ENCODE measurements around the gene NANOS2. TPM values are rescaled to one million over a fixed set of nuclear protein-coding genes. Genes with fewer than 3 reads are reported as not detected.

NANOS2 gene
- total RNA-seq, 1 donor from 2014 or later: not detected

DNA sequence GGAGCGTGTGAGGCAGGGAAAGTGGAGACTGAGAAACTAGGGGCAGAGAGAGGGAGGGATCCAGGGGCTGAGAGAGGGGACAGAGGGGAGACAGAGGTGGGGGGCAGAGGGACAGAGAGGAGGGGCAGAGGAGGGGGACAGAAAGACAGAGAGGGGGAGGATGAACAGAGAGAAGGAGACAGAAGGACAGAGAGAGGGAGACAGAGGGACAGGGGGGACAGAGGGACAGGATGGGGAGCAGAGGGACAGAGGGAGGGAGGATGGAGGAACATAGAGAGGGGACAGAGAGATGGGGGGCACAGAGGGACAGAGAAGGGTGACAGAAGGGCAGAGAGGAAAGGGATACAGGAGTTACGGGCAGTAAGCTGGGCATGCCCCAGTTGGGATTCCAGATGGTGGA, 14.7 kb upstream of the NANOS2 start:
- no peaks in the 10 kb centered on the region for H3K79me2 ChIP-seq (ENCODE audit: low read depth)
- no peaks in the 10 kb centered on the region for H3K4me1 ChIP-seq
- DNase-seq (ENCODE audit: low spot score): no peak
- Mint-ChIP-seq H3K4me3 (no peak overlapping the region), H3K36me3 (no peaks in the 10 kb centered on the region), H3K4me1 (peaks cover 12% of the 10 kb centered on the region), H3K9me3 (no peaks in the 10 kb centered on the region), H3K27ac (no peak overlapping the region), H3K27me3 (ENCODE audit: insufficient read depth, low read depth) (peaks cover 9% of the 10 kb centered on the region)
- TF ChIP-seq, protein P1, sequence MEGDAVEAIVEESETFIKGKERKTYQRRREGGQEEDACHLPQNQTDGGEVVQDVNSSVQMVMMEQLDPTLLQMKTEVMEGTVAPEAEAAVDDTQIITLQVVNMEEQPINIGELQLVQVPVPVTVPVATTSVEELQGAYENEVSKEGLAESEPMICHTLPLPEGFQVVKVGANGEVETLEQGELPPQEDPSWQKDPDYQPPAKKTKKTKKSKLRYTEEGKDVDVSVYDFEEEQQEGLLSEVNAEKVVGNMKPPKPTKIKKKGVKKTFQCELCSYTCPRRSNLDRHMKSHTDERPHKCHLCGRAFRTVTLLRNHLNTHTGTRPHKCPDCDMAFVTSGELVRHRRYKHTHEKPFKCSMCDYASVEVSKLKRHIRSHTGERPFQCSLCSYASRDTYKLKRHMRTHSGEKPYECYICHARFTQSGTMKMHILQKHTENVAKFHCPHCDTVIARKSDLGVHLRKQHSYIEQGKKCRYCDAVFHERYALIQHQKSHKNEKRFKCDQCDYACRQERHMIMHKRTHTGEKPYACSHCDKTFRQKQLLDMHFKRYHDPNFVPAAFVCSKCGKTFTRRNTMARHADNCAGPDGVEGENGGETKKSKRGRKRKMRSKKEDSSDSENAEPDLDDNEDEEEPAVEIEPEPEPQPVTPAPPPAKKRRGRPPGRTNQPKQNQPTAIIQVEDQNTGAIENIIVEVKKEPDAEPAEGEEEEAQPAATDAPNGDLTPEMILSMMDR (IDR thresholded peaks at IDR 0.05): no peak
- no peak for TF ChIP-seq EZH2phosphoT487 (IDR thresholded peaks at IDR 0.05)
- no peak for TF ChIP-seq EZH2 (IDR thresholded peaks at IDR 0.05)
- H3K4me3 ChIP-seq: no peak overlapping the region
- H3K9ac ChIP-seq: no peak overlapping the region
- peaks cover 5% of the 10 kb centered on the region for H3F3A ChIP-seq (ENCODE audit: low read depth)
- no peaks in the 10 kb centered on the region for H4K20me1 ChIP-seq (ENCODE audit: low read depth)
- H3K36me3 ChIP-seq: no peaks in the 10 kb centered on the region
- peaks cover 31% of the 10 kb centered on the region for H3K27me3 ChIP-seq
- no peak overlapping the region for H2AFZ ChIP-seq (replicated peaks)
- H3K27ac ChIP-seq: no peak overlapping the region
- no peak overlapping the region for H3K4me2 ChIP-seq
- no peaks in the 10 kb centered on the region for H3K9me3 ChIP-seq (ENCODE audit: low read depth)

- Mint-ChIP-seq H3K36me3 (no peaks in the 10 kb centered on the region), H3K4me1 (peaks cover 12% of the 10 kb centered on the region), H3K4me3 (peak overlapping the region; percentile 33), H3K27ac (peak overlapping the region; percentile 5), H3K27me3 (ENCODE audit: insufficient read depth, low read depth) (peaks cover 7% of the 10 kb centered on the region), H3K9me3 (no peaks in the 10 kb centered on the region)
- peak; percentile 98 for DNase-seq (ENCODE audit: low spot score)
- Histone ChIP-seq H3K27ac (no peak overlapping the region), H3K4me1 (no peaks in the 10 kb centered on the region), H3F3A (ENCODE audit: low read depth) (peaks cover 5% of the 10 kb centered on the region), H3K4me3 (peak overlapping the region; percentile 13), H3K9me3 (ENCODE audit: low read depth) (no peaks in the 10 kb centered on the region), H3K27me3 (peaks cover 31% of the 10 kb centered on the region), H3K36me3 (no peaks in the 10 kb centered on the region), H4K20me1 (ENCODE audit: low read depth) (no peaks in the 10 kb centered on the region), H3K4me2 (peak overlapping the region; percentile 55), H3K9ac (no peak overlapping the region), H2AFZ (replicated peaks) (peak overlapping the region; percentile 81), H3K79me2 (ENCODE audit: low read depth) (no peaks in the 10 kb centered on the region)
- no peak for TF ChIP-seq EZH2 (IDR thresholded peaks at IDR 0.05)
- TF ChIP-seq, protein P1 (IDR thresholded peaks at IDR 0.05): no peak
- no peak for TF ChIP-seq EZH2phosphoT487 (IDR thresholded peaks at IDR 0.05)
Measured at GRCh38 chr19:45927565-45928261, 13.1 kb upstream of the NANOS2 start.

DNA sequence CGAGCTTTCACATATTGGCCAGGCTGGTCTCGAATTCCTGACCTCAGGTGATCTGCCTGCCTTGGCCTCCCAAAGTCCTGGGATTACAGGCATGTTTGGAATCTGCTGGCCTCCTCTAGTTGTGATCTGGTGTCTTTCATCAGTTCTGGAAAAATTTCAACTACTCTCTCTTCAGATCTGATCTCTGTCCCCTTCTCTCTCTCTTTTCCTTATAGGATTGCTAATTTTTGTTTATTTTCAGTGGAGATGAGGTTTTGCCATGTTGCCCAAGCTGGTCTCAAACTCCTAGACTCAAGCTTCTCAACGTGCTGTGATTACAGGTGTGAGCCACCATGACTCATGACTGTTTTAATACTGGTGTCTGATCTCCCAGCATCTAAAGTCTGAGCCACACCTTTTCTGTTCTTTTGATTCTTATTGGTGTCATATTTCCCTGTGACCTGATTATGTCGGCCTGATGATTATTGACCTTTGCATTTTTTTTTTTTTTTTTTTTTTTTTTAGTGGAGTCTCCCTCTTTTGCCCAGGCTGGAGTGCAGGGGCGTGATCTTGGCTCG, 10.4 kb upstream of the NANOS2 start:
- no peaks in the 10 kb centered on the region for H3K9me3 ChIP-seq (ENCODE audit: low read depth)
- no peaks in the 10 kb centered on the region for H4K20me1 ChIP-seq (ENCODE audit: low read depth)
- H3K27ac Mint-ChIP-seq: no peak overlapping the region
- H3K4me1 Mint-ChIP-seq: peaks cover 22% of the 10 kb centered on the region
- H3K4me1 ChIP-seq: no peaks in the 10 kb centered on the region
- H3K9me3 Mint-ChIP-seq: no peaks in the 10 kb centered on the region
- no peak overlapping the region for H3K4me3 ChIP-seq
- H3K36me3 Mint-ChIP-seq: no peaks in the 10 kb centered on the region
- no peak overlapping the region for H2AFZ ChIP-seq (replicated peaks)
- TF ChIP-seq EZH2phosphoT487 (IDR thresholded peaks at IDR 0.05) (no peak), EZH2 (IDR thresholded peaks at IDR 0.05) (no peak)
- TF ChIP-seq, protein P1 (IDR thresholded peaks at IDR 0.05): no peak
- H3K27me3 Mint-ChIP-seq (ENCODE audit: insufficient read depth, low read depth): peaks cover 6% of the 10 kb centered on the region
- no peak overlapping the region for H3K9ac ChIP-seq
- no peaks in the 10 kb centered on the region for H3K79me2 ChIP-seq (ENCODE audit: low read depth)
- DNase-seq (ENCODE audit: low spot score): no peak
- H3K36me3 ChIP-seq: no peaks in the 10 kb centered on the region
- no peak overlapping the region for H3K4me3 Mint-ChIP-seq
- H3F3A ChIP-seq (ENCODE audit: low read depth): peaks cover 17% of the 10 kb centered on the region
- H3K4me2 ChIP-seq: no peak overlapping the region
- no peak overlapping the region for H3K27ac ChIP-seq
- H3K27me3 ChIP-seq: peaks cover 19% of the 10 kb centered on the region
